Upper lobe of right lung (tissue), 1 donor: Measurements from ENCODE around the gene RBM20. TPM values are rescaled to one million over a fixed set of nuclear protein-coding genes. Genes with fewer than 3 reads are reported as not detected.
A peak's percentile ranks its signal among the peaks of the same experiment; 100 is the strongest.

Experiments
- ATAC-seq: fragments of 200-7000 bp; cut with Tn5 transposase; one replicate; pipeline ENCODE4 v1.9.1; 2020; ENCODE audit warnings: mild to moderate bottlenecking, moderate library complexity
- DNase-seq: peaks from one replicate; pipeline ENCODE4 v3.0.0-alpha.2; 2020
- H3K27ac ChIP-seq: fragments of 200-600 bp; one replicate; pipeline ENCODE4 v1.8.0; 2022
- H3K27me3 ChIP-seq: fragments of 200-600 bp; one replicate; pipeline ENCODE4 v1.8.0; 2022; ENCODE audit warnings: mild to moderate bottlenecking
- H3K36me3 ChIP-seq: fragments of 200-600 bp; one replicate; pipeline ENCODE4 v1.8.0; 2022
- H3K4me1 ChIP-seq: fragments of 200-600 bp; one replicate; pipeline ENCODE4 v1.8.0; 2022
- H3K4me3 ChIP-seq: fragments of 200-600 bp; one replicate; pipeline ENCODE4 v1.8.0; 2022; ENCODE audit warnings: mild to moderate bottlenecking
- H3K9me3 ChIP-seq: fragments of 200-600 bp; one replicate; pipeline ENCODE4 v1.8.0; 2022
- CTCF ChIP-seq: fragments of 200-600 bp; IDR thresholded peaks from one replicate; pipeline ENCODE4 v1.8.0; 2022; ENCODE audit warnings: antibody characterized with exemption
- intact Hi-C: fragments of 100-400 bp; cut with DNase I; formaldehyde crosslinking; loops from one replicate; pipeline ENCODE4 v1.11.0; 2022
- total RNA-seq: library from RNA; stranded (reverse); fragmentation: NEBNext Ultra II Directional; extraction: Animal tissue kit (Norgen Biotek cat#: 25700); gene quantifications from one replicate; pipeline ENCODE4 v1.2.1, GENCODE V29; 2021
- donor health status: DM: no; HTN: yes; CAD: no; lungs with severe emphysema.

RBM20 gene
- total RNA-seq, 1 donor from 2014 or later = 0.41 TPM

GRCh38 chr10:110698340-110698739, 54.2 kb downstream of the RBM20 start:
- ATAC-seq = peak; percentile 13
- Histone ChIP-seq H3K4me1 (no peaks in the 10 kb centered on the region), H3K36me3 (no peaks in the 10 kb centered on the region), H3K27ac (no peak overlapping the region), H3K9me3 (no peaks in the 10 kb centered on the region), H3K4me3 (no peak overlapping the region), H3K27me3 (no peaks in the 10 kb centered on the region)
- intact Hi-C loops = no loop called here
- no peak for DNase-seq
- TF ChIP-seq CTCF = no peak

- DNase-seq (no peak), ATAC-seq (no peak)
- TF ChIP-seq CTCF = no peak
- Histone ChIP-seq H3K27ac (no peak overlapping the region), H3K27me3 (no peaks in the 10 kb centered on the region), H3K4me3 (no peak overlapping the region), H3K36me3 (no peaks in the 10 kb centered on the region), H3K9me3 (no peaks in the 10 kb centered on the region), H3K4me1 (no peaks in the 10 kb centered on the region)
- intact Hi-C loops = no loop called here
These were observed 54.7 kb downstream of the RBM20 start for GRCh38 chr10:110698782-110699201.

- no peak for DNase-seq
- ATAC-seq = no peak
- no peaks in the 10 kb centered on the region for H3K27me3 ChIP-seq
- H3K4me3 ChIP-seq = no peak overlapping the region
- intact Hi-C loops = no loop called here
- no peaks in the 10 kb centered on the region for H3K9me3 ChIP-seq
- no peaks in the 10 kb centered on the region for H3K36me3 ChIP-seq
- no peak for TF ChIP-seq CTCF
- no peaks in the 10 kb centered on the region for H3K4me1 ChIP-seq
- no peak overlapping the region for H3K27ac ChIP-seq
These were observed 55.8 kb downstream of the RBM20 start for GRCh38 chr10:110699859-110700468.

DNA sequence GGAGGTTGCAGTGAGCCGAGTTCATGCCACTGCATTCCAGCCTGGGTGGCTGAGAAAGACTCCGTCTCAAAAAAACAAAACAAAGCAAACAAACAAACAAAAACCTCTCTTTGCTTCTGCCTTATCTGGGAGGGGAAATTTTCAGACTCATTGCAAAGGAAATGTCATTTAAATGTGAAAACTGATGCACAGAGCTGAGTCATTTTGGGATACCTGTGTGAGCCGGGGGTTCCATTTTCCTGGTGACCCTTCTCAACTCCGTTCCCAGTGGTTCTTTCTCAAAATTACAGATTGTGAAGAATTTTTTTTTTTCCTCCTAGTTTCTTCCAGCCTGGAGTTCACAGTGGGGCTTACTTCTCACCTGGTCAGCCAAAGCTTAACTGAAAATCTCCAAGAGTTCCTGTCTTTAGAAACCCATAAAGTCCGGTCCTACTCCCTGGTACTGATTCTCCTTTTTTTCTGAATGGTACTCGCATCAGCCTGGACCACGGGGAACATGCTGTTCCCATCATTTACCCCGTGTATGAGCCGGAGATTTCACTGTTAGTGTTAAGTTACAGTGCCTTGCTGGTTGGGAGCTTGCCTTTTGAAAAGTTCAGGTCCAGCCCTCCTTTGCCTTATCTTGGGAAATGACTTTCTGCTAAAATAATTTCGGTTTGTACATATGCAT, 56.9 kb downstream of the RBM20 start:
- Histone ChIP-seq H3K9me3 (no peaks in the 10 kb centered on the region), H3K27ac (no peak overlapping the region), H3K4me3 (no peak overlapping the region), H3K36me3 (no peaks in the 10 kb centered on the region), H3K27me3 (no peaks in the 10 kb centered on the region), H3K4me1 (no peaks in the 10 kb centered on the region)
- intact Hi-C loops = no loop called here
- TF ChIP-seq CTCF = no peak
- ATAC-seq = no peak
- DNase-seq = no peak

DNA sequence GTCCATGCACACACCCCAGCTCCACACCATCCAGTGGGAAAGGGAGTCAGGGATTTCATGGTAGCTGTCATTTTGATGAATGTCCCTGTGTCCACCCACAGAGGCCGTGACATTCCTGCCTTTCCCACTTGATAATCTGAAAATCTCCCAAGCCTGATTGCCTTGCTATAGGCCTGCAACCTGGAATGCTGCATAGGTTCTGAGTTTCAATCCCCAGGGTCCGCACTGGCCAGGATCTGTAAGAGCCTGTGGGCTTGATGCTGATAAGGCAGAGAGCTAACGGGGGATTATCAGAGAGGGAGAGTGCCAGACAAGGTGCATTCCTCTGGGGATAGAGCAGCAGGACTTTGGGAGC, 57.5 kb downstream of the RBM20 start:
- ATAC-seq = no peak
- H3K27me3 ChIP-seq = no peaks in the 10 kb centered on the region
- no peaks in the 10 kb centered on the region for H3K9me3 ChIP-seq
- H3K27ac ChIP-seq = no peak overlapping the region
- no peak for DNase-seq
- intact Hi-C loops = no loop called here
- H3K4me3 ChIP-seq = no peak overlapping the region
- no peaks in the 10 kb centered on the region for H3K36me3 ChIP-seq
- TF ChIP-seq CTCF = no peak
- no peaks in the 10 kb centered on the region for H3K4me1 ChIP-seq
